ENCODE data around the gene TNIP2. TPM values are rescaled to one million over a fixed set of nuclear protein-coding genes. Genes with fewer than 3 reads are reported as not detected.

Gene TNIP2
- total RNA-seq, 2 donors from 2014 or later: 67.3 to 84.8 TPM

- ATAC-seq (ENCODE audit: insufficient number of reproducible peaks, low FRiP score, low read depth): no peak
- peak; percentile 9 for DNase-seq (ENCODE audit: low spot score)
- H3K4me3 ChIP-seq: peak overlapping the region; percentile 40
Observed at GRCh38 chr4:2798399-2799223, 42.5 kb upstream of the TNIP2 start.

GRCh38 chr4:2797545-2798305 is 41.6 kb upstream of the TNIP2 start:
- peaks cover 24 to 48% of the 10 kb centered on the region in 2 donors for H3K4me1 ChIP-seq (ENCODE audit: control insufficient read depth in 1 of 2, low read depth in 2 of 2)
- no peaks in the 10 kb centered on the region for H3K9me3 ChIP-seq
- no peaks in the 10 kb centered on the region for H3K36me3 ChIP-seq
- H3K4me3 ChIP-seq: peak overlapping the region; percentile 40
- ATAC-seq (ENCODE audit: insufficient number of reproducible peaks, low FRiP score, low read depth): no peak
- no peak for TF ChIP-seq CTCF (IDR thresholded peaks at IDR 0.05)
- H3K27ac ChIP-seq: peak overlapping the region in 1 of 2 donors; percentile 10
- no peaks in the 10 kb centered on the region for H3K27me3 ChIP-seq (replicated peaks; ENCODE audit: insufficient read depth)
- DNase-seq (ENCODE audit: low spot score): no peak

More at GRCh38 chr4:2798399-2799223, 42.5 kb upstream of the TNIP2 start:
- H3K9me3 ChIP-seq: no peaks in the 10 kb centered on the region
- H3K27me3 ChIP-seq (replicated peaks; ENCODE audit: insufficient read depth): no peaks in the 10 kb centered on the region
- H3K36me3 ChIP-seq: no peaks in the 10 kb centered on the region
- H3K27ac ChIP-seq: peak overlapping the region; percentile 10 to 42
- peaks cover 21 to 44% of the 10 kb centered on the region in 2 donors for H3K4me1 ChIP-seq (ENCODE audit: control insufficient read depth in 1 of 2, low read depth in 2 of 2)
- no peak for TF ChIP-seq CTCF (IDR thresholded peaks at IDR 0.05)

DNA sequence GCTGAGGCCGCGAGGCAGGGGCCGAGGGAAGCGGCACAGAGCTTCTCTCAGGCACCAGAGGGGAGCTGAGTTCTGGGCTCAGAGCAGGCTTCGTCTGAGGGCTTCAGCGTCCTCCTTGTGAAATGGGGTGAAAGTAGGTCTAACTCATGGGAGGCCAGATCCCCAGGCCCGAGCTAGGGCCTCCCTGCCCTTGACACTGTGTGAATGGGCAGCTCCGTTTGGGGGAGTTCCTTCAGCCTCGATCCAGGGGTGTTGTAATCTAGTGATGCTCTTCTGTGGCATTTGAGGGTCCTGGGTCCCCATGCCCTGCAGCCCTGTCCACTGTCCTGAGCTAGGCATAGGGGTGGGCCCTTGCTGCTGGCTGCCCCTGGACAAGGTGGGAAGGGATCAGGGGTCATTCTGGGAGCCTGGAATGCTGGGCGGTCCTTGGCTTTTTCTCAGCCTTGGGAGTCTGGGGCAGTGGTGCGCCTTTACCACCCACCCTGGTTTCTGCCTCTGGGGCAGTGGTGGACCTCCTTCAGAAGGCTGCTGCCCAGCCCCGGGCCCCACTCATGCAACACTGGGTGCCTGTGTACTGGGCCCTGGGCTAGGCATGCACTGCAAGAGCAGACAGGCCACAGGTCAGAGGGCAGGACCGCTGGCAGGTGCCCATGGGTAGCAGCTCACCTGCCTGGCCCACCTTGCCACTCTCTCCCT is 40.9 kb upstream of the TNIP2 start:
- DNase-seq (ENCODE audit: low spot score): no peak
- peaks cover 24 to 48% of the 10 kb centered on the region in 2 donors for H3K4me1 ChIP-seq (ENCODE audit: control insufficient read depth in 1 of 2, low read depth in 2 of 2)
- no peak for ATAC-seq (ENCODE audit: insufficient number of reproducible peaks, low FRiP score, low read depth)
- H3K36me3 ChIP-seq: no peaks in the 10 kb centered on the region
- no peak overlapping the region for H3K27ac ChIP-seq
- no peaks in the 10 kb centered on the region for H3K9me3 ChIP-seq
- TF ChIP-seq CTCF (IDR thresholded peaks at IDR 0.05): no peak
- H3K4me3 ChIP-seq: no peak overlapping the region
- no peaks in the 10 kb centered on the region for H3K27me3 ChIP-seq (replicated peaks; ENCODE audit: insufficient read depth)

DNA sequence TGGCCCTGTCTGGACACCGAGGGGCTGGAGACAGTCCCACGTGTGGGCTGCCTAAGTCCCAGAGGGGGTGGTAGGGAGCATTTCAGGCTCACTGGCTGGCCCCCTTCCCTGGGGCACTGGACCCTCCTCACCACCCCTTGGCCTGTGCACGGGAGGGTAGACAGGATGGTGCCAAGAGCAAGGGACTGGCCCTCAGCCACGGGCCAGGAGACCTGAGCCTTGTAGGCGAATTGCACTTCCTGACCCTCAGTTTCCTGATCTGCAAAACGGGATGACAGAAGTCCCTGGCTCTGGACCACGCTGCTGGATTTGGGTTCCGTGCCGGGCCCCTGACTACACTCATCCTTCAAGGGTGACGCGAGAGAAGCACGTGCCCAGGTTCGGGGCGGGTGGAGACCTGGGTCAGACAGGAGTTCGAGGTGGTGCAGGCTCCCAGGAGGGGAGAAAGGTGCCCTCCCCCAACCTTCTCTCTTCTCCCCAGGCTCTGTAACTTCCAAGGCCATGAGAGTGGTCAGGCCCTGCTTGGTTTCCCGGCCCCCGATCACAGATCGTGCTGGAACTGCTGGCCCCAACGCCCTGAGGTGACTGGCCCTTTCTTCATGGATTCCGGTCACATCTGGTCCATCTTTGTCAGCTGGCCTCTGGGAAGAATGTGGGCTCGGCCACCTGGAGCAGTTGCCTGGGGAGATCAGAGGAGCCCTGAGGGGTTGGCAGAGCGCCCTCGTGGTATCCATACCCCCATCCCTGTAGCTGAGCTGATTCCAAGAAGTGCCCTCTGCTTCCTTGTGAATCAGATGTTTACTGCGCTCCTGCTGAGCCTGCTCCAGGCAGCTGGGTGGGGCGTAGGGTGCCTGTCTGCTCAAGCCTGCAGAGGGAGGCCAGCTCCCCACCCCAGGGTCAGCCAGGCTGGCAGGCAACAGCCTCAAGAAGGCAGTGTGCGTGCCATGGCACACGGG is 40.0 kb upstream of the TNIP2 start:
- Histone ChIP-seq H3K4me3 (no peak overlapping the region), H3K27ac (no peak overlapping the region), H3K36me3 (no peaks in the 10 kb centered on the region), H3K9me3 (no peaks in the 10 kb centered on the region), H3K27me3 (replicated peaks; ENCODE audit: insufficient read depth) (no peaks in the 10 kb centered on the region), H3K4me1 (ENCODE audit: control insufficient read depth in 1 of 2, low read depth in 2 of 2) (peaks cover 17 to 40% of the 10 kb centered on the region in 2 donors)
- no peak for ATAC-seq (ENCODE audit: insufficient number of reproducible peaks, low FRiP score, low read depth)
- no peak for DNase-seq (ENCODE audit: low spot score)
- no peak for TF ChIP-seq CTCF (IDR thresholded peaks at IDR 0.05)

Measured in thoracic aorta (tissue), 2 donors.